OCI-LY1 (cell line): ENCODE data around the gene SEMA3C.

Experiments
- EZH2 ChIP-seq: fragments of 200-600 bp; sonication (generic), shearing (Covaris generic); IDR thresholded peaks from 2 replicates; pipeline ENCODE4 v1.8.0; 2017; ENCODE audit warnings: borderline replicate concordance, mixed run types, mild to moderate bottlenecking, antibody characterized with exemption, low read length, moderate library complexity, mixed read lengths
- TF ChIP-seq, protein P1 (sequence below): fragments of 200-600 bp; sonication (generic), shearing (Covaris generic); IDR thresholded peaks from 2 replicates; pipeline ENCODE4 v1.5.1; 2017; ENCODE audit warnings: mild to moderate bottlenecking, antibody characterized with exemption, low read length, moderate library complexity, mixed read lengths

DNA sequence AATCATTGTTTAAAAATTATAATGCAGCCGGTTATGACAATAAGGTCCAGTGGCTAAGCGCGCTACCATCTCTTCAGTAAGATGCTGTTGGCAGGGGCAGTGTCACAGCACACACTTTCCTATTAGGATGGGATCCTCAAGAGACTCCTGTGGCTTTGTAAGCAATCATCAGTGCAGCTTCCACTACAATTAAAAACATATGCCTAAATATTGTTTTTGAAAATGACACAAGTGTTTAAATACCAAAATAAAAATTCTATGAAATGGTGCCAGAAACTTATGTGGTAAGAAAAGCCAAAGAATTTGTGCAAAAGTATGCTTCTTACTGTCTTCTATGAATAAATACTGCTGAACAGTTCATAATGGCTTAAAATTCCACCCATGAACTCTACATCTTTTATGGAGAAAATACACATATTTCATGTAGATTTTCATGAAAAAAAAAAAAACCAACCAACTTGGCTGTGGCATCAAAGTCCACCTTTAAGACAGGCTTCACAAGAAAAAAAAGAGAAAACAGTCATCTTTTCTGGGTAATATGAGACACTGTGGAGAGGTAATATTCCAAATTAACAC lies 132.8 kb downstream of the SEMA3C start:
- TF ChIP-seq, protein P1, sequence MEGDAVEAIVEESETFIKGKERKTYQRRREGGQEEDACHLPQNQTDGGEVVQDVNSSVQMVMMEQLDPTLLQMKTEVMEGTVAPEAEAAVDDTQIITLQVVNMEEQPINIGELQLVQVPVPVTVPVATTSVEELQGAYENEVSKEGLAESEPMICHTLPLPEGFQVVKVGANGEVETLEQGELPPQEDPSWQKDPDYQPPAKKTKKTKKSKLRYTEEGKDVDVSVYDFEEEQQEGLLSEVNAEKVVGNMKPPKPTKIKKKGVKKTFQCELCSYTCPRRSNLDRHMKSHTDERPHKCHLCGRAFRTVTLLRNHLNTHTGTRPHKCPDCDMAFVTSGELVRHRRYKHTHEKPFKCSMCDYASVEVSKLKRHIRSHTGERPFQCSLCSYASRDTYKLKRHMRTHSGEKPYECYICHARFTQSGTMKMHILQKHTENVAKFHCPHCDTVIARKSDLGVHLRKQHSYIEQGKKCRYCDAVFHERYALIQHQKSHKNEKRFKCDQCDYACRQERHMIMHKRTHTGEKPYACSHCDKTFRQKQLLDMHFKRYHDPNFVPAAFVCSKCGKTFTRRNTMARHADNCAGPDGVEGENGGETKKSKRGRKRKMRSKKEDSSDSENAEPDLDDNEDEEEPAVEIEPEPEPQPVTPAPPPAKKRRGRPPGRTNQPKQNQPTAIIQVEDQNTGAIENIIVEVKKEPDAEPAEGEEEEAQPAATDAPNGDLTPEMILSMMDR, result no peak
- no peak for TF ChIP-seq EZH2
